Measurements from ENCODE around the gene DNMT3L.
"Not testable (repeated sequence)": the region's sequence is repeated elsewhere in the genome, so short reads cannot be mapped to it uniquely, and the experiment has no call there.

DNA sequence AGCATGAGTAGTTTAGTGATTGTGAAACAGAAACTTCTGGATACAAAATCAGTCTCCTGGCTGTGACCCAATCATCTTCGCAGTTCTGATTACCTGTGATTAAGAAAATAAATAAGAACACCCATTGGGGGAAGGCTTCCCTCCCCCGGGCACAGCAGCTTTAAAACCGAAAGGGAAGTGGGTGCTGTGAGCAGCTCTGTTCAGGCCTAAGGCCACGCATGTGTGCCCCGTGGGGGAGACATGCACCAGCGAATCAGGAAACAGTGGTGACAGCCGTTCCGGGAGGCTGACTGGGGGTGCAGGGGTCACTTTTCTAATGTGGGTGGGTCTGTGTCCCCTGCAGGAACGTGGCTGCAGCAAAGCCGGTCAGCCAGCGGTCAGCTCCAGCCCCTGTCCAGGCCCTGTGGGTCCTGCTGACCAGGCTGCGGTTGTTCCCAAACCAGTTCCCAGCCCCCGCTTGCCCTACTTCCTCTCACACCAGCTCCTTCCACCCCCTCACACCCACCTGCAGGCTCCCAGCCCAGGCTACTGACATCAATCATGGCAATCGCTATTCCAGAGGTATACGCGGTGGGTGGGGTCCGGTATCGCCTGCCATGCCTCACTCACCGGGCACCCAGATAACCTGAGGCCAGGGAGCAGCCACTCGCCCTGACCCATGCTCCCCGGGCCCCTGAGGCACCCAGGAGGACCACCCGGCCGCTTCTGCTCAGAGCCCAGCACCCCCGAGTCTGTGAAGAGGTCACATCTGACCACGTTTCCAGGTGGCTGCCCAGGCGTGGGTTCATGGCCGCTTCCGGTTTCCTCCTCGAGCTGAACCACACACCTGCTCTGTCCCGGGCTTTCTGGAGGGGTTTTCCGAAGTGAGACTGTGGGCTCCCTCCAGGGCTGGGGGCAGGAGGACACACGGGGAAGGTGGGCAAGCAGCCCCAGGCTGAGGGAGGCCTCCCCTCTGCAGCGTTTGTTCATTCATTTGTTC, 54.7 kb downstream of the DNMT3L start:
- TF ChIP-seq, protein P1, sequence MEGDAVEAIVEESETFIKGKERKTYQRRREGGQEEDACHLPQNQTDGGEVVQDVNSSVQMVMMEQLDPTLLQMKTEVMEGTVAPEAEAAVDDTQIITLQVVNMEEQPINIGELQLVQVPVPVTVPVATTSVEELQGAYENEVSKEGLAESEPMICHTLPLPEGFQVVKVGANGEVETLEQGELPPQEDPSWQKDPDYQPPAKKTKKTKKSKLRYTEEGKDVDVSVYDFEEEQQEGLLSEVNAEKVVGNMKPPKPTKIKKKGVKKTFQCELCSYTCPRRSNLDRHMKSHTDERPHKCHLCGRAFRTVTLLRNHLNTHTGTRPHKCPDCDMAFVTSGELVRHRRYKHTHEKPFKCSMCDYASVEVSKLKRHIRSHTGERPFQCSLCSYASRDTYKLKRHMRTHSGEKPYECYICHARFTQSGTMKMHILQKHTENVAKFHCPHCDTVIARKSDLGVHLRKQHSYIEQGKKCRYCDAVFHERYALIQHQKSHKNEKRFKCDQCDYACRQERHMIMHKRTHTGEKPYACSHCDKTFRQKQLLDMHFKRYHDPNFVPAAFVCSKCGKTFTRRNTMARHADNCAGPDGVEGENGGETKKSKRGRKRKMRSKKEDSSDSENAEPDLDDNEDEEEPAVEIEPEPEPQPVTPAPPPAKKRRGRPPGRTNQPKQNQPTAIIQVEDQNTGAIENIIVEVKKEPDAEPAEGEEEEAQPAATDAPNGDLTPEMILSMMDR (IDR thresholded peaks at IDR 0.05; ENCODE audit: low read length): not testable (repeated sequence)
- not testable (repeated sequence) for TF ChIP-seq EZH2 (IDR thresholded peaks at IDR 0.05; ENCODE audit: borderline replicate concordance, low read length)

Data from OCI-LY1 (cell line).